ENCODE measurements around the gene PIPOX. TPM values are rescaled to one million over a fixed set of nuclear protein-coding genes. Genes with fewer than 3 reads are reported as not detected.

Gene PIPOX
- total and polyA plus RNA-seq, 2 of the 13 experiments (the other 11 are each of a cell fraction or from before 2014, with no cell fraction given) = 87.3 to 154 TPM

DNA sequence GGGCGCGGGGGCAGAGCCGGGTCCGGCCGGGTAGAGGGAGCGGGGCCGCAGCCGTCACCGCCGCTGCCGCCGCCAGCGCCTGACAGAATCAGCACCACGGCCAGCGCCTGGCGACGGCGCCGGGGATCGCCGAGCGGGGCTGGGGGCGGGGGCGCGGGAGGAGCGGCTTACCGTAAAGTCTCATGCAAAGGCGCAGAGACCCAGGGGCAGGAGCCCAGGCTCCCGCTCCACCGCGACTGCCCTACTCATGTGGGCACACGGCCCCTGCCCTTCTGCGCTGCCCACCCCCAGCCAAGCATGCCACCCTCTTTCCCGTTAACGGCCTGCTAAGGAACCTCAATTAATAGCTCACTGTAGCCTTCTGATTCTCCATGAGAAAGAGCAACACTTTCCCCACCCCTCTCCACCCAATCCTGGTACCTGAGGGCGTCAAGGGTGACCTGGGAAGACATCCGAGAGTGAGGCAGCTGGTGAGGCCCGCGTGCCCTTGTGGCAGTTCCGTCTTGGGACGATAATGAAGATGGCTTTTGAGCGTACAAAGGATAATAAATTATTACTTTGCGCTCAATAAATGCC, 36.9 kb upstream of the PIPOX start, which contains the start of gene SEZ6 (continued):
- TF ChIP-seq, protein P1, sequence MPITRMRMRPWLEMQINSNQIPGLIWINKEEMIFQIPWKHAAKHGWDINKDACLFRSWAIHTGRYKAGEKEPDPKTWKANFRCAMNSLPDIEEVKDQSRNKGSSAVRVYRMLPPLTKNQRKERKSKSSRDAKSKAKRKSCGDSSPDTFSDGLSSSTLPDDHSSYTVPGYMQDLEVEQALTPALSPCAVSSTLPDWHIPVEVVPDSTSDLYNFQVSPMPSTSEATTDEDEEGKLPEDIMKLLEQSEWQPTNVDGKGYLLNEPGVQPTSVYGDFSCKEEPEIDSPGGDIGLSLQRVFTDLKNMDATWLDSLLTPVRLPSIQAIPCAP (CRISPR knock-in tag; IDR thresholded peaks at IDR 0.05; ENCODE audit: low read depth) = 0 out of 2 replicates have a peak, but pooled peaks have one; percentile 56
- peak; percentile 87 for TF ChIP-seq ZNF160 (CRISPR knock-in tag; IDR thresholded peaks at IDR 0.05)
- peak; percentile 97 for TF ChIP-seq IKZF4 (CRISPR knock-in tag; IDR thresholded peaks at IDR 0.05; ENCODE audit: borderline replicate concordance, low read depth, not compliant biosample characterization)
- peak; percentile 91 for TF ChIP-seq IRF2 (CRISPR knock-in tag; IDR thresholded peaks at IDR 0.05)
- TF ChIP-seq KLF12 (CRISPR knock-in tag; IDR thresholded peaks at IDR 0.05; ENCODE audit: borderline replicate concordance) = peak; percentile 92
- TF ChIP-seq, protein P2, sequence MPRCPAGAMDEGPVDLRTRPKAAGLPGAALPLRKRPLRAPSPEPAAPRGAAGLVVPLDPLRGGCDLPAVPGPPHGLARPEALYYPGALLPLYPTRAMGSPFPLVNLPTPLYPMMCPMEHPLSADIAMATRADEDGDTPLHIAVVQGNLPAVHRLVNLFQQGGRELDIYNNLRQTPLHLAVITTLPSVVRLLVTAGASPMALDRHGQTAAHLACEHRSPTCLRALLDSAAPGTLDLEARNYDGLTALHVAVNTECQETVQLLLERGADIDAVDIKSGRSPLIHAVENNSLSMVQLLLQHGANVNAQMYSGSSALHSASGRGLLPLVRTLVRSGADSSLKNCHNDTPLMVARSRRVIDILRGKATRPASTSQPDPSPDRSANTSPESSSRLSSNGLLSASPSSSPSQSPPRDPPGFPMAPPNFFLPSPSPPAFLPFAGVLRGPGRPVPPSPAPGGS (CRISPR knock-in tag; IDR thresholded peaks at IDR 0.05) = peak; percentile 77
- TF ChIP-seq, protein P3, sequence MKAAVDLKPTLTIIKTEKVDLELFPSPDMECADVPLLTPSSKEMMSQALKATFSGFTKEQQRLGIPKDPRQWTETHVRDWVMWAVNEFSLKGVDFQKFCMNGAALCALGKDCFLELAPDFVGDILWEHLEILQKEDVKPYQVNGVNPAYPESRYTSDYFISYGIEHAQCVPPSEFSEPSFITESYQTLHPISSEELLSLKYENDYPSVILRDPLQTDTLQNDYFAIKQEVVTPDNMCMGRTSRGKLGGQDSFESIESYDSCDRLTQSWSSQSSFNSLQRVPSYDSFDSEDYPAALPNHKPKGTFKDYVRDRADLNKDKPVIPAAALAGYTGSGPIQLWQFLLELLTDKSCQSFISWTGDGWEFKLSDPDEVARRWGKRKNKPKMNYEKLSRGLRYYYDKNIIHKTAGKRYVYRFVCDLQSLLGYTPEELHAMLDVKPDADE (CRISPR knock-in tag; IDR thresholded peaks at IDR 0.05) = peak; percentile 91; the same call in 1 of the 2 replicates
- no peak for TF ChIP-seq REXO4 (CRISPR knock-in tag; IDR thresholded peaks at IDR 0.05; ENCODE audit: borderline replicate concordance)
- TF ChIP-seq ZNF720 (CRISPR knock-in tag; IDR thresholded peaks at IDR 0.05) = peak; percentile 90; the same call in 1 of the 2 replicates
- TF ChIP-seq, protein P4, sequence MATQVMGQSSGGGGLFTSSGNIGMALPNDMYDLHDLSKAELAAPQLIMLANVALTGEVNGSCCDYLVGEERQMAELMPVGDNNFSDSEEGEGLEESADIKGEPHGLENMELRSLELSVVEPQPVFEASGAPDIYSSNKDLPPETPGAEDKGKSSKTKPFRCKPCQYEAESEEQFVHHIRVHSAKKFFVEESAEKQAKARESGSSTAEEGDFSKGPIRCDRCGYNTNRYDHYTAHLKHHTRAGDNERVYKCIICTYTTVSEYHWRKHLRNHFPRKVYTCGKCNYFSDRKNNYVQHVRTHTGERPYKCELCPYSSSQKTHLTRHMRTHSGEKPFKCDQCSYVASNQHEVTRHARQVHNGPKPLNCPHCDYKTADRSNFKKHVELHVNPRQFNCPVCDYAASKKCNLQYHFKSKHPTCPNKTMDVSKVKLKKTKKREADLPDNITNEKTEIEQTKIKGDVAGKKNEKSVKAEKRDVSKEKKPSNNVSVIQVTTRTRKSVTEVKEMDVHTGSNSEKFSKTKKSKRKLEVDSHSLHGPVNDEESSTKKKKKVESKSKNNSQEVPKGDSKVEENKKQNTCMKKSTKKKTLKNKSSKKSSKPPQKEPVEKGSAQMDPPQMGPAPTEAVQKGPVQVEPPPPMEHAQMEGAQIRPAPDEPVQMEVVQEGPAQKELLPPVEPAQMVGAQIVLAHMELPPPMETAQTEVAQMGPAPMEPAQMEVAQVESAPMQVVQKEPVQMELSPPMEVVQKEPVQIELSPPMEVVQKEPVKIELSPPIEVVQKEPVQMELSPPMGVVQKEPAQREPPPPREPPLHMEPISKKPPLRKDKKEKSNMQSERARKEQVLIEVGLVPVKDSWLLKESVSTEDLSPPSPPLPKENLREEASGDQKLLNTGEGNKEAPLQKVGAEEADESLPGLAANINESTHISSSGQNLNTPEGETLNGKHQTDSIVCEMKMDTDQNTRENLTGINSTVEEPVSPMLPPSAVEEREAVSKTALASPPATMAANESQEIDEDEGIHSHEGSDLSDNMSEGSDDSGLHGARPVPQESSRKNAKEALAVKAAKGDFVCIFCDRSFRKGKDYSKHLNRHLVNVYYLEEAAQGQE (IDR thresholded peaks at IDR 0.05; ENCODE audit: borderline replicate concordance in 1 of 2, low read depth in 1 of 2, low read length in 2 of 2) = peak; percentile 93 to 97
- TF ChIP-seq, protein P5, sequence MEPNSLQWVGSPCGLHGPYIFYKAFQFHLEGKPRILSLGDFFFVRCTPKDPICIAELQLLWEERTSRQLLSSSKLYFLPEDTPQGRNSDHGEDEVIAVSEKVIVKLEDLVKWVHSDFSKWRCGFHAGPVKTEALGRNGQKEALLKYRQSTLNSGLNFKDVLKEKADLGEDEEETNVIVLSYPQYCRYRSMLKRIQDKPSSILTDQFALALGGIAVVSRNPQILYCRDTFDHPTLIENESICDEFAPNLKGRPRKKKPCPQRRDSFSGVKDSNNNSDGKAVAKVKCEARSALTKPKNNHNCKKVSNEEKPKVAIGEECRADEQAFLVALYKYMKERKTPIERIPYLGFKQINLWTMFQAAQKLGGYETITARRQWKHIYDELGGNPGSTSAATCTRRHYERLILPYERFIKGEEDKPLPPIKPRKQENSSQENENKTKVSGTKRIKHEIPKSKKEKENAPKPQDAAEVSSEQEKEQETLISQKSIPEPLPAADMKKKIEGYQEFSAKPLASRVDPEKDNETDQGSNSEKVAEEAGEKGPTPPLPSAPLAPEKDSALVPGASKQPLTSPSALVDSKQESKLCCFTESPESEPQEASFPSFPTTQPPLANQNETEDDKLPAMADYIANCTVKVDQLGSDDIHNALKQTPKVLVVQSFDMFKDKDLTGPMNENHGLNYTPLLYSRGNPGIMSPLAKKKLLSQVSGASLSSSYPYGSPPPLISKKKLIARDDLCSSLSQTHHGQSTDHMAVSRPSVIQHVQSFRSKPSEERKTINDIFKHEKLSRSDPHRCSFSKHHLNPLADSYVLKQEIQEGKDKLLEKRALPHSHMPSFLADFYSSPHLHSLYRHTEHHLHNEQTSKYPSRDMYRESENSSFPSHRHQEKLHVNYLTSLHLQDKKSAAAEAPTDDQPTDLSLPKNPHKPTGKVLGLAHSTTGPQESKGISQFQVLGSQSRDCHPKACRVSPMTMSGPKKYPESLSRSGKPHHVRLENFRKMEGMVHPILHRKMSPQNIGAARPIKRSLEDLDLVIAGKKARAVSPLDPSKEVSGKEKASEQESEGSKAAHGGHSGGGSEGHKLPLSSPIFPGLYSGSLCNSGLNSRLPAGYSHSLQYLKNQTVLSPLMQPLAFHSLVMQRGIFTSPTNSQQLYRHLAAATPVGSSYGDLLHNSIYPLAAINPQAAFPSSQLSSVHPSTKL (CRISPR knock-in tag; IDR thresholded peaks at IDR 0.05) = peak; percentile 69
- TF ChIP-seq PCBP1 (IDR thresholded peaks at IDR 0.05; ENCODE audit: borderline replicate concordance, low read depth, low read length) = no peak
